Measurements from ENCODE around the gene MAPKAP1.

The MAPKAP1 gene

GRCh38 chr9:125484350-125485282 is 222.4 kb downstream of the MAPKAP1 start:
- peak; percentile 20 for DNase-seq (ENCODE audit: low spot score)

GRCh38 chr9:125483697-125484096 is 223.3 kb downstream of the MAPKAP1 start:
- DNase-seq (ENCODE audit: low spot score), result no peak

GRCh38 chr9:125479846-125480615 is 227.0 kb downstream of the MAPKAP1 start:
- no peak for DNase-seq (ENCODE audit: low spot score)

GRCh38 chr9:125477089-125477544 is 229.9 kb downstream of the MAPKAP1 start:
- no peak for DNase-seq (ENCODE audit: low spot score)

- DNase-seq (ENCODE audit: low spot score), result no peak
Measured at GRCh38 chr9:125476645-125477044, 230.4 kb downstream of the MAPKAP1 start.

- DNase-seq (ENCODE audit: low spot score), result no peak
Measured at GRCh38 chr9:125475385-125475784, 231.6 kb downstream of the MAPKAP1 start.

GRCh38 chr9:125472926-125473701 is 233.9 kb downstream of the MAPKAP1 start:
- peak; percentile 9 for DNase-seq (ENCODE audit: low spot score)

GRCh38 chr9:125472562-125472925 is 234.5 kb downstream of the MAPKAP1 start:
- DNase-seq (ENCODE audit: low spot score), result no peak

- DNase-seq (ENCODE audit: low spot score), result no peak
Measured at GRCh38 chr9:125470767-125471580, 236.0 kb downstream of the MAPKAP1 start.

GRCh38 chr9:125470189-125470588 is 236.8 kb downstream of the MAPKAP1 start:
- DNase-seq (ENCODE audit: low spot score), result no peak

GRCh38 chr9:125468646-125469045 is 238.4 kb downstream of the MAPKAP1 start:
- no peak for DNase-seq (ENCODE audit: low spot score)

GRCh38 chr9:125467116-125467740 is 239.8 kb downstream of the MAPKAP1 start:
- DNase-seq (ENCODE audit: low spot score), result no peak

- peak; percentile 59 for DNase-seq (ENCODE audit: low spot score)
Measured at GRCh38 chr9:125466411-125466810, 240.6 kb downstream of the MAPKAP1 start.

- DNase-seq (ENCODE audit: low spot score), result no peak
Measured at GRCh38 chr9:125464591-125465385, 242.2 kb downstream of the MAPKAP1 start.

- DNase-seq (ENCODE audit: low spot score), result no peak
Measured at GRCh38 chr9:125463926-125464325, 243.1 kb downstream of the MAPKAP1 start.

GRCh38 chr9:125462861-125463291 is 244.1 kb downstream of the MAPKAP1 start:
- DNase-seq (ENCODE audit: low spot score), result no peak

- DNase-seq (ENCODE audit: low spot score), result peak; percentile 12
Measured at GRCh38 chr9:125461636-125462190, 245.3 kb downstream of the MAPKAP1 start.

GRCh38 chr9:125460883-125461635 is 245.9 kb downstream of the MAPKAP1 start:
- peak; percentile 42 for DNase-seq (ENCODE audit: low spot score)

- no peak for DNase-seq (ENCODE audit: low spot score)
Measured at GRCh38 chr9:125460346-125460745, 246.7 kb downstream of the MAPKAP1 start.
